ENCODE results near the gene KLHL33.
A peak's percentile ranks its signal among the peaks of the same experiment; 100 is the strongest.

The KLHL33 gene

DNA sequence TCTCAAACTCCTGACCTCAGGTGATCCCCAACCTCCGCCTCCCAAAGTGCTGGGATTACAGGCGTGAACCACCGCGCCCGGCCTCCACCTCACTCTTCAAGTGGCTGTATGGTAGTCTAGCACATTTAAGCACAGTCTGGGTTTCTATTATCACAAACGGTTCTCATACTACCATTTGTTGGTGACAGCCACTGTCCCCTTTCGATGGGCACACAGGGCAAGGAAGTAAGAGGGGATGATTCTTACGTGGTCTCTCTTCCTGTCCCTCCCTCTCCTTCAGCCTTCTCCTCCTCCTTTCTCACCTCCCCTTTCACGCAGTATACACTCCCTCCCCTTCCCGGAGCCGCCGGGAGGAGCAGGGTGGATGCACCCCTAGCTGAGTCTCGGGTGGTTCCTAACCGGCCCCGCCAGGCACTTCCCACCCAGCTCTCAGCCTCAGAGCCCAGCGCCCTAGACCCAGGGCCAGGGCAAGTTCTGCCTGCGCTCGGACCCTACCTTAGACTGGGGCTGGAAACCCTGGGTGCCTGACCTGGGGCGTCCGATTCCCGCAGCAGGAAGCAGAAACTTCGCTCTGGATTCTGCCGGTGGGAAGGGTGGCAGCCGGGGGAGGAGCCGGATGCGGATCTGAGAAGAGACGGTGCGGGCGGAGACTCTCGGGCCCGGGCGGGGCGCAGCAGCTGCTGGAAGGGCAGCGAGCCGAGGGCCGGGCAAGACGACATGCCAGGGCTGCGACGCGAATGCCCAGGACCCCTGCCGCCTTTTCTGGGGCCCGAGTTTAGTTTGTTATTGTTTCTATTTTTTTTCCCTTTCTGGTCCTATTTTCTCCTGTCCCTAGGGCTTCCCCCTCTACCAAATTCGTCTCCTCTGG, 22.9 kb downstream of the KLHL33 start, which contains the start of gene TEP1:
Gene TEP1, minus strand, starts transcription at position 626 of the 868 bp plus-strand sequence. CDS start 5,062 bp downstream, outside the sequence.
- peak; percentile 62 for DNase-seq

DNA sequence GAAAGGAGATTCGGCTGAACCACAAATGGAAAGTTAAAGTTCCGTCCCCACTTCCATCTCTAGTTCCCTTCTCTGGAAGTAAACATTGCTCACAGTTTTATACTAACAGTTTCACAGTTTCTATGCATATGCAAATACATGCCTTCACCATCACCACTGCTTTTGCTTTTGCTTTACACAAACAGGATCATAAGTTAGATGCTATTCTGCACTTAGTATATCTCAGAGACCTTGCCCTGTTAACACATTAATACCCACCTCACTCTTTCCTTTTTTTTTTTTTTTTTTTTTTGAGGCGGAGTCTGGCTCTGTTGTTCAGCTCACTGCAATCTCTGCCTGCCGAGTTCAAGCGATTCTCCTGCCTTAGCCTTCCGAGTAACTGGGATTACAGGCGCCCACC, 23.6 kb downstream of the KLHL33 start:
- DNase-seq, result no peak

DNA sequence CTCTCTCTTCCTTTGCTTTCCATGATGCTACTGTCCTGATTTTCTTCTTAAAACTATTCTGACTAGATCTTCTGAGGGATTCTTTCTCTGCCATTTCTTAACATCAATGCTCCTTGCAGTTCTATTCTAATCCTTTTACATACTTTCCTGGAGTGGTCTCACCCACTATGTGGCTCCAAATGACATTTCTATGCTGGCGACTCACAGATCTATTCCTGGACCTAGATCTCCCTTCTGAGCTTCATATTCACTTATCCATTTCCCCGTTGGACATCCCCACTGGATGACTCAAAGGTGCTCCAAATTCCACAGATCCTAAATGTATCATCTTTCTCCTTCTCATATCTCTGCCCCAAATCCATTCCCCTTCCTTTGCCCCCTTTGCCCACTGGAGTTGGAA, 26.7 kb downstream of the KLHL33 start:
- DNase-seq, result no peak

DNA sequence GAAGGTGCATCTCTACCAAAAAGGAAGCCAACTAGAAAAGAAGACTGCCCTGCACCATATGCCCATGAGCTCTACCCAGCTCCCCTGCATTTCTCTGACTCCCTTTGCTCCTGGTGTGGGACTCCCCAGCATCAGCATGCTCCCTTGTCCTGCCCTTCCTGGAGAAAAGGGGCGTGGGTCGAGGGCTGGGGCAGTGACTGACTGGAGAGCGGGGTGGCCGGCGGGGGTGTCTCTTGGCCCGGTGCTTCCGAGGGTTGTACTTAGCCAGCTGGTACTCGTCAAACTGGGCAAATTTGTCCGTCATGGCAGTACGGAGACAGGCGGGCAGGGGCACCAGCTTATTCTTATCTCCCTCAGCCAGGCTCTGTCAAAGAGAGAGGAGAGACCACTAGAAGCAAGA, 32.4 kb downstream of the KLHL33 start:
- no peak for DNase-seq

DNA sequence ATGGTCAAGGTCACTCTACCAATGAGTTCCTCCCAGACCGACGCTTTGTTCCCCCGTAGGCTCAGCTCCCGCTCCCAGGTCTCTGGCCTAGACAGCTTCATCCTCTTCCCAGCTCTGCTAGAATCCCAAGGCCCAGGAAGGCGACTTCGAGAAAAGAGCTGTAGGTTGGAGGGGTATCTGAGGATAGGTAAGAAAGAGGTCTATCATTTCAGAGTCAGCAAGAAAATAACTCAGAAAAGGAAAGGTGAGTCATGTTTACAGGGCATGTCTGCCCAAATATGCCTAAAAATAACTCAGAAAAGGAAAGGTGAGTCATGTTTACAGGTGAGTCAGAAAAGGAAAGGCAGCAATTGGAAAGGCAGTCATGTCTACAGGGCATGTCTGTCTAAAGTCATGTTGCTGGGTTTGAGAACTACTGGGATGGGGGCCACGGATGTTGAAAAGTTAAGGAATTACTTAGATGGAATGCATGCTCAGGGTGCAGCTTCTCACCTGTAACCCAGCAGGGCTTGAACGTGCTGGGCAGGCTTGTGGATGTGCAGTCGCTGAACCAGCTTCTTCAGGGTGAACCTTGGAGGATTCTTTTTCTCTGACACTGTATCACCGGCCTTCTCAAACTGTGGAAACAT, 34.9 kb downstream of the KLHL33 start:
- no peak for DNase-seq

DNA sequence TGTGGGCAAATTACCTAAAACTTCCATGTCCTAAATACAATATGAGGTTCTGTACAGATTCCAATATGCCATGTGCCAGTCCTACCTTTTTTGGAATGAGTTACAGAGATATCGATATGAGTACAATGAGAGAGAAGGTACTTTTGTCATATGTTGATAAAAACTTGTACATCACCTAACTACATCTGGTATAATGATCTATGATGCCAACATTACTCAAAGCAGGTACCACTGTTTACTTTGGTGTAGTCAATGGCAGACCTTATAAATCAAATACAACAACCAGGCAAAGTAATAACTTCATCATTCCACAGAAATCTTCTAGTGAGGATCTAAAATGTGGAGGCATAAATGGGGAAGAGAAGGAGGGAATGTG, 35.4 kb downstream of the KLHL33 start:
- no peak for DNase-seq

DNA sequence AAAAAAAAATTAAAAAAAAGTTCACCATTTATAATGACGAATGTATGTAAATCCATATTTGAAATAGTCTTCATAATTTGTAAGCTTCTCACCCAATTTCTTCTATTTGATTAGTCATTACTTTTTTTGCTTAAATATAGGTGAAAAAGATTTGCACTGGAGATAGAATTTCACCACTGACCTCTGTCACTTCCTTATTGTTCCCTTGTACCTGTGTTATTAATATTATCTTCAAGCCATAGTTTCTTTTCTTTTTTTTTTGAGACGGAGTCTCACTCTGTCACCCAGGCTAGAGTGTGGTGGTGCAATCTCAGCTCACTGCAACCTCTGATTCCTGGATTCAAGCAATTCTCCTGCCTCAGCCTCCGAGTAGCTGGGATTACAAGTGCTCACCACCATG, 38.5 kb downstream of the KLHL33 start:
- DNase-seq, result no peak

DNA sequence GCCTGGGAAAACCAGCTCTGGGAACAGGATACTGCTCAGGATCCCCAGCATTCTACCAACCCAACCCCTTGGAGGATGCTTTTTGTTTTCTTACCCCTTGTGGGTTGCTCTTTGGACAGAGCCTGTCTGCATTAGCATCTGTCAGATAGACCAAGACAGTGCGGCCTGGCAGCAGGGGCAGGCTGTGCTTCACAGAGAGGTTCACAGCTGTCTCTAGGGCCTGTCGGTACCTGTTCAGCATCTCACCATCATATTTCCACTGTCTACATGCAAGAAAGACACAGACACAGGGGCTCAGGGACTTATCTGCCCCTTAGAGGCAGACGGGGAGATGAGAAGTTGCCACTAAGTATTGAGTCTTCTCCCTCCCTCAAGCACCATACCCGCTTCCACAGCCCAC, 44.5 kb downstream of the KLHL33 start:
- DNase-seq, result no peak

DNA sequence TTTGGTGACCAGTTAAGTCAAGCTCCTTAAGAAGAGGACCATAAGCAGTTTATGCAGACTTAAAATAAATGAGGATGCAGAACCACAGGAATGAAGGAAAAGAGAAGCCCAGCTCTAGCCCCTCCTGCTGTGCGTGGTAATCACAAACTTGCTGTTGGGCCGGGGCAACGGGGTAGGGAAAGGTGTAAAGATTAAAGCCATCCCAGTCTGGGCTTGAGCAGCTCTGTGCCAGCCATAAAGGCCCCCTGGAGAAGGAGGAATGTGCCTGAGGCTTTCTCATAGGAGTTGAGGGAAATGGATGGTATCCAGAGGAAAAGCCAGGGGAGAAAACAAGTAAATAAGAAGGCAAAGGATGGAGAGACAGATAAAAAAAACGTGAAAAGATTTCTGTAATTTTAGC, 47.8 kb downstream of the KLHL33 start:
- no peak for DNase-seq

DNA sequence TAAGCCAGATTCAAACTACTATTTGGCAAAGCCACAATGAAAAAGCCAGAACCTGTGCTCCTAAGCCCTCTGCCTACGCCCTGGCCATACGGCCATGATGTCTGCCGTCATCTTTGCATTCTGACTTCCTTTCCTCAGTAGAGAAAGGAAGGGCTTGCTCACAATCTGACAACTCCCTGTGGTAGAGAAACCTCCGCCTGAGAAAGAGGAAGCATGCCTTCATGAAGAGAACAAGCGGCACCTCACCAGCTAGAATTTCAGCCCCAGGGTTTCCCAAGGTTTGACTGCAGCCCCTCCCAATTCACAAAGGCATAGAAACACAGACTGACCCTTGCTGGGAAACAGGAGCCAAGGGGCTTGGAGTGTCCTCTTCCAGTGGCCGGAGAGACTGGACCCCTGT, 48.4 kb downstream of the KLHL33 start:
- DNase-seq, result peak; percentile 19

DNA sequence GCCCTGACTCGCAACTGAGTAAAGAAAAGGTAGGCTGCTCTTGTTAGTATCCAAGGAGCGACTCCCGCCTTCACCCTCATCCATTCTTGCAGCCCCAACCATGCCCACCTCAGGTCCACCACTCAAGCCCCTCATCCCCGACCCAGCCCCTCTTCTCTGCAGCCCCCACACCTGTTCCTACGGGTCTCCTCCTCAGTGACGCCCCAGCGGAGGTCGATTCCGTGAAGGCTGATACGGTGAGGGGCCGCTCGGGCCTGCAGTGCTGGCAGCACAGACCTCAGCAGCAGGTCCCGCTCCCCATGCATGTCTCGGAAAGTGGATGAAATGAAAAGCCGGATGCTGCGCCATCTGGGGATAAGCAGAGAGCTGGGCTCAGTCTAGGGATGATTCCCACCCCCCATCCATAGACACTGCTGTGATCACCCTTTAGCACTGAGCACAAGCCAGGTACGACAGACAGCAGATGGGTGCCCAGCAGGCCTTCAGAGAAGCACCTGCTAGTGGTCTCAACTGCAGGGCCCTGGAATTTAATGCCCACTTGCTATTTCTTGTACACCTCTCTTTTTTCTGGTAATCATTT, 49.6 kb downstream of the KLHL33 start:
- DNase-seq, result no peak

DNA sequence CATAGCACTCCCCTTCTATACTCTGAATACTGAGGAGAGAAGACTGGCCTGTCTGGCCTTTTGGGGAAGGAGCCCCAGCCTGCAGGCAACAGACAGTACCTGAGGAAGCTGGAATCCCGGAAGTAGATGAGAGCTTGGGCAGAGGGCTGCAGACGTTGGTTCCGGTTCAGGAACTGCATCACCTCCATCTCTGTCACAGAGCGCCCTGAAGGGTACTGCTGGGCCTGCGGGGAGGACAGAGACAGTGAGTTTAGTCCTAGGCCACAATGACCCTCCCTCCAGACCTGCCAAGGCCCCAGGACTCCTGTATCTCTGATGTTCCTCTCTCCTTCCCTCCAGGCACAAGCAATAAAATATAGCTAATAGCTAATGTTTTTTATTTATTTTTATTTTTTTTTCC, 51.1 kb downstream of the KLHL33 start:
- no peak for DNase-seq

DNA sequence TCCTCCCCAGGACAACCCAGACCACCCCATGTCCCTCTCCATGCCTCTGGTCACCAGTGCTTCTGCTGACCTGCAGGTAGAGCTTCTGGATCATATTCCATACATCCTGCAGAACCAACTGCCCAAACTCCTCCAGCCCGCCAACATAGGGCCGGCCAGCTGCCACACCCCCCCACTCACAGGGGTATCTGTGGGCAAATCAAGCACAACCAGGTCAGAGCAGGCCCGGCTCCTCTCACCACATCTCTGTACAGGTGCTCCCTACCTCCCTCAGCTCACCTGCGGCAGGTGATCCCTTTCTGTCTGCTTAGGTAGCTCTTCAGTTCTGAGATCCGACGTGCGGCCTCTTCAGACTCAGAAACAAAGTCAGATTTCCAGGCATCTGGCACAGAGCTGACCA, 51.6 kb downstream of the KLHL33 start:
- no peak for DNase-seq

DNA sequence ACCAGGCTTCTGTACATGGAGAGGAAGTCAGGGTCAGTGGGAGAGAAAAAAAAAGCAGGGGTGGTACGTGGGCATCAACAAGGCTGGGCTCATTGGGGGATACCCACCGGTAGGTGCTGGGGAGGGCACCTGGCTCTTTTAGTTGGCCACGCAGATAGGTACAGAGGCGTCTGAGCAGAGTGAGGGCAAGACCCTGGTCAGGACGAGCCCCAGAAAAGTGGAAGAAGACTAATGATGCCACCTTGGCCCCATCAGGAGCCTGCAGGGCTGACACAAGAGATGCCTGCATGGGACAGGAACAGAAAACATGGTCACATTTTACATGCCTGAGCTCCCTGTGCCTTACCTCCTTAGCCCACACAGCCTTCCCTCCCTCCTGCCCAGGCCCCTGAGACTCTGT, 52.3 kb downstream of the KLHL33 start:
- DNase-seq, result no peak

DNA sequence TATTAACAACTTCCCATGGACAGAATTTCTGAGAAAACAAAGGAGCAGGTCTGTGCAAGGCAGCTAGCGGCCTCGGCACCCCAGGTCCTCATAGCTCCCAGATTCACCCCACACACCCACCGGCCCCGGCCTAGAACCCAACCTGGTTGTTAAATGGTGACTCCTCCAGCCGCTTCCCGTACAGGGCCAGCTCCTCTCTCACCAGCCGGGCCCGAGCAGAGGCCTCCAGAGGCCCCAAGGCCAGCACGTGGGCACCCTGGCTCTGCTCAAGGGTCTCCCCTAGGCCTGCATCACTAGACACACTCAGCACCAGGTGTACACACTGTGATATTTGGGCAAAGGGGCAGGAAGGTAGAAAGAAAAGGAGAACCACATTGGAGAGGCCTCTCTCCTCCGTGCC, 52.9 kb downstream of the KLHL33 start:
- DNase-seq, result no peak

DNA sequence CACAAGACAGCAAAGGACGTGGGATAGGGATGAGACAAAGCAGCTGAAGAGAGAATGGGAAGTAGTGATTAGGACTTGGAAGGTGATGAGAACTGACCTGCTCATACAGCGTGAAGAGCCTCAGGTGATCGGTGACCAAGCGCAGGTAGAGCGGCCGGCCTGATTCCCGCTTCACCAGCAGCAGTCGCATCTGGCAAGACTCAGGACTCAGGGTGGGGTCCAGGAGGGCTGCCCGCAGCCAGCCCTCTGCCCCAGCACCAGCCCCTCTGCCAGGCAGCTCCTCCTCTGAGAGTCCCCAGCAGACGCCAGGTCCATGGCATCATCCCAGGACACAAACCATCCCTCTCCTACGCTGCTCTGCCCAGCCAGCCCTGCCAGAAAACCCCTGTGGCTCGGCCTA, 53.4 kb downstream of the KLHL33 start:
- no peak for DNase-seq

DNA sequence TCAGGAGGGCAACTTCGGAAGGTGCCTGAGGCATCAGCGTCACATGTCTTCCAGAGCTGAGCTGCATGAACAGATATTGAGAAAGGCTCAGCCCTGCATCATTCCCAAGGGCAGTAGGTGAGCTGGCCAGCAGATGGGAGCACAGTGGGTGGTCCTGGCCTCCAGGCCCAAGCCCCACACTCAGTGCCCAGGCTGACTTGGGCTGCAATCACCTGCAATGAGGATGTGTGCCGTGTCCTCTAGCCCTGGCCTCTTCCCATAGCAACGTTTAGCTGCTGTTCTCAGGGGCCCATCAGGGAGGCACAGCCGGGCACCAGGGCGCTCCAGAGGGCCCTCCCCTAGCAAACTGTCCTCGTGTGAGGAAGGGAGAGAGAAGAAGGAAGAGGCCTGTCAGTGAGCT, 54.6 kb downstream of the KLHL33 start:
- DNase-seq, result no peak

DNA sequence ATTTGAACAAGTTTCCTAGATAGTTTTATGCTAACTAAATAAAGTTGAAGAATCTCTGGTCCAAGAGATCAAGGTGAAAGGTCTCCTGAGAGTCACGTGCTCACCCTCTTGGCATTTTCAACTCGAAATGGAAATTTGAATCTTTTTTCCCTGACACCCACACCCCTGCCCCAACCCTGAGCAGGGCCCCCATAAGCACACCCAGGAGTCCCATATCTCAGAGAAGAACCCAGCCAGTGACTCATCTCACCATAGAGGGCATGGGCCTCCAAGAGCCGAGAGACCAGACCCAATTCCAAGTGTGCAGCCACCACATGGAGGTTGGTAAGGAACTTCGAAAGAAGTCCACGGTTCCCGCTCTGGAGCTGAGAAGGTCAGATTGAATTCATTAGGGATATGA, 55.3 kb downstream of the KLHL33 start:
- DNase-seq, result no peak

DNA sequence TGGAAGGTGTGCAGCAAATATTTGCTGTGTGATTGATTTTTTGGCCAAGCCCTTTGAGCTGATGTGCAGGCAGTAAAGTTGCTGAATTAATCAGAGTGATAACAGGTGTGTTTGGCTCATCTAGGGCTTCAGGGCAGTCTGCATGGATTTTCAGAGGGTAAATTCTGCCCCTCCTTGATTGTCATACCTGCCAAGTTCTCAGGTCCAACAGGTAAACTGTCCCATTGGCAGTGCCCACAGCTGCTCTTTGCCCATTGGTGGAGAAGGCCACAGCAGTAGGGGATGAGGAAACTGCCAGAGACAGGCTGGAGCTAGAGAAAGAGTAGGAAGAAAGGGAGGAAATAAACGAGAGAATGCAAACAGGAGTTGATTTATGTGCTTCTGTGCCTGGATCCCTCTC, 56.2 kb downstream of the KLHL33 start:
- DNase-seq, result no peak

DNA sequence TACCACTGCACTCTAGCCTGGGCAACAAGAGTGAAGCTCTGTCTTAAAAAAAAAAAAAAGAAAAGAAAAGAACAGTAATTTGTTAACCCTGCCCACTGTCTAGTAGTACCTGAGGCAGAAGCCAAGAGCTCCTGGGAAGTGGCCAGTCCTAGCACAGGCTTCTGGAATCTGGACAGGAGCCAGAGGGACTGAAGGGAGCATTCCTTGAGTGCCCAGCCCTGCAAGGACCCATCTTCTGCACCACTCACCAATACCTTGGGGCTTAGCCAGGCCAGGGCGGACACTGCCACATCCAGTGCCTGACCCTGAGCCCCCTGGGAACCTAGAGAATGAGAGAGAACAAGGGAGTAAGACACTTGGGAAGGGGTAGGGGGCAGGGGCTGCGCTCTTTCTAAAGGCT, 58.8 kb downstream of the KLHL33 start:
- DNase-seq, result no peak

DNA sequence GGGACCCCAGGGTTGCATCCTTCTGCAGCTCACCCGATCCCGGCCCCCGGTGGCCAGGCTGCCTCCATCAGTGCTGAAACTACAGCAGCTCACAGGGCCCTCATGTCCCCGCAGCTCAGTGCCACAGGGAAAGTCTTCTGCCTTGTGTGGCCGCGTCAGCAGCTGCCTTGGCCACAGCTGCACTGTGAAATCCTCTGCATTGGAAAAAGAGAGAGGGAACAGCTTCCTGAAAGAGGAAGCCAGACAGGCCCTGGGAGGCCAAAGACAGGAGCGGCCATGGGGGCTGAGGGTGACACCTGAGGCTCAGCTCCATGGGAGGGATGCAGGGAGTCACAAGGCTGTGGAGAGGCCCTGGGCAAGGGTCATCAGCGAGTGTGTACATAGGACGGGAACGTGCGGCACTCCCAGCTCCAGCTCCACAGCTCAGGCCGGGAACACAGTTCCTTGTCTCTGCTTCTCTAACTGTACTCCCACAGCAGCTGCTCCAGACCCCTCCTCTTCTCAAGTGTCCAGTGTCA, 59.8 kb downstream of the KLHL33 start:
- DNase-seq, result no peak
